Activated T-helper 1 cell treated with Interleukin-2 at 50 U/mL for 16 hours (primary cell): ENCODE measurements around the gene TREH.
"Not testable (repeated sequence)": the region's sequence is repeated elsewhere in the genome, so short reads cannot be mapped to it uniquely, and the experiment has no call there.

ENCODE experiments used
- DNase-seq: peaks from one replicate; pipeline ENCODE4 v3.0.0-alpha.2; 2020; ENCODE audit warnings: low read depth

The TREH gene

DNA sequence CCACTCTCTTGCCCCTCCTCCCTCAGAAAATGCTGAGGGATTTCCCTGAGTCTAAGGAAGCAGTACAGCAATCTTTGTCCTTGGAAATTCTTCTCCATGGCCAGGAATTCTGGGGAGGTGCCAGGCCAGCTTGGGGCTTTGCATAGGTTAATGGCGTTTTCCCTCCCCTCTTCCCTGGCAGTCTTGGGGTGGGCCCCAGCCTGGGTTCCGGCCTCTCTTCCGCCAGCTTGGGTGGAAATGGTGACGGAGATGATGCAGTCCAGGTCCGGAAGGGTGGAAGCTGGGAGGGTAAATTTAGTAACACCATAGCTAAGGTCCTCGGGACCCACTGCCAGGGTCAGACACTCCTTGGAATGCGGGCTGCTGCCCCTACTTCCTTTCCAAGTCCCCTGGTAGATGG, 67.1 kb downstream of the TREH start:
- DNase-seq, result no peak

DNA sequence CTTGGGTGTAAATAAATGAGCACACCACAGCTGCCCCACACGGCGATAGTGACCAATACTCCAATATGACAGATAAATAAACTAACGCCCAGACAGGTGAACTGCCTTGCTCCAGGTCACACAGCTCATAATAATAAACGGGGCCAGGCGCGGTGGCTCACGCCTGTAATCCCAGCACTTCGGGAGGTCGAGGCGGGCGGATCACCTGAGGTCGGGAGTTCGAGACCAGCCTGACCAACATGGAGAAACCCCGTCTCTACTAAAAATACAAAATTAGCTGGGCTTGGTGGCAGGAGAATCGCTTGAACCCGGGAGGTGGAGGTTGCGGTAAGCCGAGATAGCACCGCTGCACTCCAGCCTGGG, 68.0 kb downstream of the TREH start:
- DNase-seq, result not testable (repeated sequence)

- peak; percentile 77 for DNase-seq
Observed at GRCh38 chr11:118610773-118611432, 68.5 kb downstream of the TREH start.

- peak; percentile 7 for DNase-seq
Observed at GRCh38 chr11:118610225-118610772, 69.2 kb downstream of the TREH start.

- peak; percentile 4 for DNase-seq
Observed at GRCh38 chr11:118609380-118610224, 69.8 kb downstream of the TREH start.

- DNase-seq, result peak; percentile 83
Observed at GRCh38 chr11:118608360-118609227, 70.9 kb downstream of the TREH start.

DNA sequence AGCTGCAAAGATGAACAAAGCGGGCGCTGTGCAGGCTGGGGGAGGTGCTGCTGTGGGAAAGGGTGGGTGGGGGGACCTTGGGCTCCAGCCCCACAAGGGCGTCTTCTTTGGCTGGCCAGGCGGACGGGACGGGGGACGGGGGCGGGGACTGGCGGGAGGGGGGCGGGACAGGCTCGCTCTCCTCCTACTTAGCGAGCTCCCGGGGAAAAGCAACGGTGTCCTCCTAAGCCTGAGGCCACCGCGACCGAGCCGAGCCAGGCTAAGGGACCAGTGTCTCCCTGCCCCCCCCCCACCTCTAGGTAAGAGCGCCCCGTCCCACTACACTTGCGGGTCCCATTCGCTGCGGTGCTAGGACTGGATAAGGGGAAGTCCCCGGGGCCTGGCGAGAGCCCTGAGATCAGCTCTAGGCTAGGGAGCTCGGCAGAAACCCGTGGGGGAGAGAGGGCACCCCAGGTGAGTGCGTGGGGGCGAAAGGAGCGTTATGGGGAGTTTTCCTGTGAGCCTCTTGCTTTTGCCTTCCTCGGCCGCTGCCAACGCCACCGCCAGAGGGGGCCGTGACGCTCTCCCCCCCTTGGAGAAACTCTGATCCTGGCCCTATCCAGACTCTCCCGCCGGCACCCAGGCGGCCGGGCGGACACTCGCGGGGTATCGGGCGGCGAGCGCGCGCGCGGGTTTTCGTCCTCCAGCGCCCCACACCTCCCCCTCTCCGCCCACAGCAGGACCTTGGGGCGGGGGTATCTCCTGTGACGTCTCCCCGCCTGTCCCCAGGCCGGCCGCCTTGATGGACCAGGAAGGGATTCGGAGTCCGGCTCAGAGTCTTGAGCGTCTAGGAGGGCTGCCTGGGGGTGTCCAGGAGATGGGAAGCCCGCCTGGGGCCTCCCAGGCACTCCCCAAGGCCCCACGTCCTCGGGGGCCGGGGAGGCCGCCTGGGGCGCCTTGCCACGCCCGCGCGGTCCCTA, 71.8 kb downstream of the TREH start, which contains the start of gene PHLDB1:
PHLDB1 (plus strand) TSS at position 215 of the 959 bp plus-strand sequence. CDS start 6,222 bp downstream, outside the sequence.
- DNase-seq, result peak; percentile 28
